HG03108 (cell line): Measurements from ENCODE around the gene CHRNA10.

Experiments used
- ATAC-seq: cut with Tn5 transposase; IDR thresholded peaks from one replicate; pipeline ENCODE4 v1.9.1; 2021; ENCODE audit warnings: moderate library complexity; ENCODE audit not compliant: unreplicated experiment

Gene CHRNA10

DNA sequence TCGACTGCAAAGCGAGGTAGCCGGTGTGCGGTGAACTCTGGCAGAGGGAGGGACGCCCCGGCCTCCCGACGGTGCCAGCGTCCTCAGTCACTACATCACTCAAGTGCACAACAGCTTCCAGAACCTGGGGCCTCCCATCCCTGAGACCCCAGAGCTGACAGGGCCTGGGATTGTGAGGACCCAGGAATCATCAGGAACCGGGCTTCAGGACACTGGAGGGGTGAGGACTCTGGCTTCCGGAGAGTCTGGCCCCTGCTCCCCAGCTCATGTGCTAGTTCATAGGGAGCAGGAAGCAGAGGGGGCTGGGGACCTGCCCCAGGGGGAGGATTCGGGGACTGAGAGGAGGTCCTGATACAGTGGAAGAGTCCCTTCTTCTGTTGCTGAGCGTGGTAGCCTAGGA, 34.0 kb downstream of the CHRNA10 start:
- no peak for ATAC-seq

GRCh38 chr11:3635641-3636375, 35.4 kb downstream of the CHRNA10 start:
- no peak for ATAC-seq

DNA sequence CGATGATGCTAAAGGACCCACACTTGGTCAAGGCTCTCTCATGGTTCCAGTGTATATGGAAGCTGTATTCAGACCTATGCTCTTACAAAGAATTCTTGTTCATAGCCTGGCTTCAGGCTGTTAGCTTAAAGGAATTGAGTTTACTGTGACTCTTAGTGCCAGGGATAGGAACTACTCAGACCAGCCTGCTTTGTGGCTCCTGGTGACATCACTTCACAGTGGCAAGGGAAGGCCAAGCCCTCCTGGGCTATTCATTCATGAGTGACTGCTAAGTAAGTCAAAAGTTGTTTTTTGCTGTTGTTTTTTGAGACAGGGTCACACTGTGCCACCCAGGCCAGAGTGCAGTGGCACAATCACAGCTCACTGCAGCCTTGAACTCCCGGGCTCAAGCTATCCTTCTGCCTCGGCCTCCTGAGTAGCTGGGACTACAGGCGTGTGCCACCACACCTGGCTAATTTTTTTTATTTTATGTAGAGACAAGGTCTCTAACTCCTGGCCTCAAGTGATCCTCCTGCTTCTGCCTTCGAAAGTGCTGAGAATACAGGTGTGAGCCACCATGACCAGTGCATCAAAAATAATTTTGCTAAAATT, 39.0 kb downstream of the CHRNA10 start:
- ATAC-seq, result no peak

- no peak for ATAC-seq
Measured at GRCh38 chr11:3631331-3631730, 39.9 kb downstream of the CHRNA10 start.

DNA sequence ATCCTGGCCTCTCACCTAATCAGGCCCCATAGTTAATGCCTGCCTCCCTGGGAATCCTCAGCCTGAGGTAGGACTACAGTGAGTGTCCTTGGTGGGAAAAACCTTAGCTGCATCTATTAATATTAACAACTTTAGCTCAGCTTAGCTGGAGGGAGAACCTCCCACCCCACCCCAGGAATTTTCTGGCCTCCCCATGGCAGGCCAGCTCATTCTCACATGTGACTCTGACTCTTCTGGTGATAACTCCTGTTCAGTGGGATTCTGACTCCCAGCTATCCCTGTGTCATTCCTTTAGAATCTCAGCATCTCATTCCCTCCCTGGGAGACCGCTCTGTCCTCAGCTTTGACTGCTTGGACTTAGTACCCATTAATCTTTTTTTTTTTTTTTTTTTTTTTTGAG, 43.9 kb downstream of the CHRNA10 start:
- ATAC-seq, result no peak

DNA sequence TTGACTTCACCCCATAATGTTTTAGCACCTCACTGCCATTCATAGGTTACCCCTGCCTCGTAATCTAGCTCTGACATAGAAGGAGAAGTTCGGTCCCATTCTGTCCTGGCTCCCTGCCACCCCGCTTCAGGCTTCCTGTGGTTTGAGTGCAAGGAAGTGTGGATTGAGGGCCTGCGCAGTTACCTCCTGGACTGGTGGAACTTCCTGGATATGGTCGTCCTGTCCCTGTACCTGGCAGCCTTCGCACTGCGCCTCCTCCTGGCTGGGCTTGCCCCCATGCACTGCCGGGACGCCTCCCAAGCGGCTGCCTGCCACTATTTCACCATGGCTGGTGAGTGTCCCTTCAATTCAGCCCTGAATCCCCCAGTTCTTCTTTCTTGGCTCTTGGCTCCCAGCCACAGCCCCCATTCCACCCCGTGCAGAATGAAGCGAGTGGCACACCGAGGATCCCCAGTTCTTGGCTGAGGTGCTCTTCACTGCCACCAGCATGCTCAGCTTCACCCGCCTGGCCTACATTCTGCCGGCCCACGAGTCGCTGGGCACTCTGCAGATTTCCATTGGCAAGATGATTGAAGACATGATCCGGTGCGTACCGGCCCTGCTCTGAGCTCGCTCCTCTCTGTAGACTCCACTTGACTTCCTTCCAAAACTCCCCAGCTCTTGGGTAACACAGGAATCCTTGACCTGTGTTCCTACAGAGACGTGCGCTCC, 44.8 kb downstream of the CHRNA10 start:
- ATAC-seq, result no peak

DNA sequence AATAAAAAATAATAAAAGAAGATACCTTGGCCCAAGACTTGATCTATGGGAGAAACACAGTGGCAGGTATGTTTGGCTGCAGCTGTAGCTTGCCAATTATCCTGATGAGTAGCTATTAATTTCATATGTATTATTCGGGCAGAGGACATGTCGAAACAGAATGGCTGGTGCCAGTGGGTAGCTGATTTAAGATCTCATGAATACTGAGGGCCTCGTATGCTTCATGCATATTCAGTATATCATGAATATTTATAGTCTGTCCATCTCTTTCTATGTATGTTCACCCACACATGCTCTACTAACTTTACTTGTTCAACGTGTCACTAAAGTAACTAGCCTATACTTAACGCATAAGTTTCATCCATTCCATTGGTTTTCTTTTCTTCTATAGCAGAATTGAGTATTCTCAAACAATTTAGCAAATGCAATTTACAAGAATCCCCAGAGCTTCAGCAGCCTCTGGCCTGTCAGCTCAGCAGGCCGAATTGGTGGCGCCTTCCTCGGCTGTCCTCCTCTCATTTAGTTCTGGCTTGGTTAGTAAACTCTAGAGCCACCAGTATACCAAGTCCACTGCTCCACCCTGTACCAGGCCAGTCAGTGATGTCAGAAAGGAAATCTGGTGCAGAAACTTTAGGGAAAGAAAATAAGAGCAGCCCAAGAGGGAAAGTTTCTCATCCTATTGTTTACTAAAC, 47.3 kb downstream of the CHRNA10 start:
- ATAC-seq, result no peak

GRCh38 chr11:3623121-3623520, 48.1 kb downstream of the CHRNA10 start:
- ATAC-seq, result no peak

- no peak for ATAC-seq
Measured at GRCh38 chr11:3622521-3622920, 48.7 kb downstream of the CHRNA10 start.

- no peak for ATAC-seq
Measured at GRCh38 chr11:3617990-3618389, 53.2 kb downstream of the CHRNA10 start.

GRCh38 chr11:3616721-3617460, 54.3 kb downstream of the CHRNA10 start:
- ATAC-seq, result no peak

GRCh38 chr11:3615998-3616397, 55.2 kb downstream of the CHRNA10 start:
- no peak for ATAC-seq
